GM21423 (cell line): ENCODE measurements around the gene SPHK2.

Source experiments
- ATAC-seq: cut with Tn5 transposase; IDR thresholded peaks from one replicate; pipeline ENCODE4 v1.9.1; 2021; ENCODE audit warnings: mild to moderate bottlenecking, moderate library complexity; ENCODE audit not compliant: unreplicated experiment

The SPHK2 gene

GRCh38 chr19:48635966-48636858 lies 16.9 kb downstream of the SPHK2 start:
- no peak for ATAC-seq

GRCh38 chr19:48636859-48637448 lies 17.6 kb downstream of the SPHK2 start, which contains the start of gene DBP:
DBP (minus strand) TSS chr19:48637379; CDS start chr19:48636994, 385 bp downstream.
- ATAC-seq: no peak

GRCh38 chr19:48637449-48637947 lies 18.2 kb downstream of the SPHK2 start:
- peak; percentile 66 for ATAC-seq

GRCh38 chr19:48637948-48638830 lies 18.9 kb downstream of the SPHK2 start:
- ATAC-seq: peak; percentile 10

GRCh38 chr19:48638831-48639381 lies 19.6 kb downstream of the SPHK2 start:
- ATAC-seq: no peak

- no peak for ATAC-seq
These were observed 20.4 kb downstream of the SPHK2 start for GRCh38 chr19:48639483-48640375.

- no peak for ATAC-seq
These were observed 22.5 kb downstream of the SPHK2 start for GRCh38 chr19:48641850-48642249.

- no peak for ATAC-seq
These were observed 23.6 kb downstream of the SPHK2 start for GRCh38 chr19:48642862-48643261.

GRCh38 chr19:48644355-48644754 lies 25.0 kb downstream of the SPHK2 start:
- ATAC-seq: no peak

GRCh38 chr19:48644839-48645619 lies 25.7 kb downstream of the SPHK2 start:
- peak; percentile 48 for ATAC-seq

- ATAC-seq: no peak
These were observed 26.3 kb downstream of the SPHK2 start for GRCh38 chr19:48645620-48646000.

- ATAC-seq: peak; percentile 80
These were observed 26.9 kb downstream of the SPHK2 start, which contains the start of gene CA11 for GRCh38 chr19:48646001-48646721. CA11 (minus strand) TSS chr19:48646187; CDS start chr19:48645632, 555 bp downstream.

GRCh38 chr19:48646722-48647216 lies 27.5 kb downstream of the SPHK2 start:
- ATAC-seq: no peak

GRCh38 chr19:48648134-48648533 lies 28.8 kb downstream of the SPHK2 start:
- no peak for ATAC-seq

- ATAC-seq: no peak
These were observed 31.8 kb downstream of the SPHK2 start for GRCh38 chr19:48650974-48651682.

GRCh38 chr19:48651683-48652048 lies 32.4 kb downstream of the SPHK2 start:
- no peak for ATAC-seq

- ATAC-seq: no peak
These were observed 35.2 kb downstream of the SPHK2 start for GRCh38 chr19:48654299-48655059.
